Lower lobe of right lung (tissue), 2 donors: Measurements from ENCODE around the gene NRXN3. TPM values are rescaled to one million over a fixed set of nuclear protein-coding genes. Genes with fewer than 3 reads are reported as not detected.

Experiments used
- ATAC-seq, 2 donors: fragments of 200-7000 bp; cut with Tn5 transposase; one replicate each; pipeline ENCODE4 v1.9.1; 2020 to 2022; ENCODE audit warnings: mild to moderate bottlenecking in 2 of 2, moderate library complexity in 2 of 2
- DNase-seq: peaks from one replicate; pipeline ENCODE4 v3.0.0-alpha.2; 2020
- H3K27ac ChIP-seq: fragments of 200-600 bp; one replicate; pipeline ENCODE4 v1.8.0; 2022
- H3K27me3 ChIP-seq: fragments of 200-600 bp; one replicate; pipeline ENCODE4 v1.8.0; 2022; ENCODE audit warnings: low read depth
- H3K36me3 ChIP-seq: fragments of 200-600 bp; one replicate; pipeline ENCODE4 v1.8.0; 2022; ENCODE audit warnings: mild to moderate bottlenecking
- H3K4me1 ChIP-seq: fragments of 200-600 bp; one replicate; pipeline ENCODE4 v1.8.0; 2022
- H3K4me3 ChIP-seq: fragments of 200-600 bp; one replicate; pipeline ENCODE4 v1.8.0; 2022; ENCODE audit warnings: mild to moderate bottlenecking
- H3K9me3 ChIP-seq: fragments of 200-600 bp; one replicate; pipeline ENCODE4 v1.8.0; 2022
- CTCF ChIP-seq: fragments of 200-600 bp; IDR thresholded peaks from one replicate; pipeline ENCODE4 v1.8.0; 2022; ENCODE audit warnings: antibody characterized with exemption, mild to moderate bottlenecking
- intact Hi-C: fragments of 100-400 bp; cut with DNase I; formaldehyde crosslinking; loops from one replicate; pipeline ENCODE4 v1.11.0; 2022
- total RNA-seq: library from RNA; stranded (reverse); fragmentation: NEBNext Ultra II Directional; extraction: Animal tissue kit (Norgen Biotek cat#: 25700); gene quantifications from one replicate; pipeline ENCODE4 v1.2.1, GENCODE V29; 2021
- donor health status: DM: no; HTN: yes; CAD: no; lungs with severe emphysema.

The NRXN3 gene
- total RNA-seq, 1 donor from 2014 or later: 9.0 TPM

DNA sequence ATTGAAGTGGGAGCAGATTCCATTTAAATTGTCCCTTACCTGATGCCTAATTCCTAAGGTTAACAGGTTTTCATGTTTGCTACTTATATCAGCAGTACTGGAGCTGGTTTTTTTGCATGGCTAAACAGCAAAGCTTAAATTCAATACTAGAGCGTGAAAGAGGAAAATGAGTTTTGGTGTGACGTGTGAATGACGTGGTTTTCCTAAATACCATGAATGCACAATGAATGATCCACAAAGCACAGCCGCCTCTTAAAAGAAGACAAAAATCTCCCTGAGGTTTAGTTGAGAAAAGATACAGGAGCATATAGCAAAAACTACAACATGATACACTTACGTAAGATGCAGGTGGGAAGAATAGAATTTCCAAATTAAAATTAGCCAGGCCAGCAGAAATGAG lies 1310.0 kb downstream of the NRXN3 start:
- H3K4me1 ChIP-seq: no peaks in the 10 kb centered on the region
- DNase-seq (no peak), ATAC-seq (no peak)
- no peaks in the 10 kb centered on the region for H3K36me3 ChIP-seq
- no peaks in the 10 kb centered on the region for H3K27me3 ChIP-seq
- H3K4me3 ChIP-seq: no peak overlapping the region
- intact Hi-C loops: no loop called here
- no peak overlapping the region for H3K27ac ChIP-seq
- TF ChIP-seq CTCF: no peak
- H3K9me3 ChIP-seq: no peaks in the 10 kb centered on the region

DNA sequence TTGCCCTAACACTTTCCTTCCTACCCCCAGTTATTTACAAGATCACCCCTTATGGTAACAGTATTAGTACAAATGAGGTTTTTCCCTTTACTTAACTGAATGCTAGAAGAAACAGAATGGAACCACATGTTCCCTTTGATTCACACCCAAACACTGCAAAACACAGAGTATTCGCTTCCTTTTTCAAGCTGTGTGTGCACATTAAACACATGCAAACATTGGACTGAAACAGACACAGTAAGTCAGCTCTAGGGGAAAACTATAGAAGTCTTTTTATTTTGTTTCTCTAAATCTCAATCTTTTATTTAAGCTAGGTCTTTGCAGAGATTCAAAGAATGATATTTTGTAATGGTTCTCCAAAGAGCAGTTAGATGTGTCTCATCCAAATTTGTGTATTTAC lies 1312.7 kb downstream of the NRXN3 start:
- H3K9me3 ChIP-seq: no peaks in the 10 kb centered on the region
- H3K36me3 ChIP-seq: no peaks in the 10 kb centered on the region
- H3K4me1 ChIP-seq: no peaks in the 10 kb centered on the region
- no peak for TF ChIP-seq CTCF
- no peaks in the 10 kb centered on the region for H3K27me3 ChIP-seq
- DNase-seq (no peak), ATAC-seq (no peak)
- no peak overlapping the region for H3K27ac ChIP-seq
- no peak overlapping the region for H3K4me3 ChIP-seq
- intact Hi-C loops: no loop called here

DNA sequence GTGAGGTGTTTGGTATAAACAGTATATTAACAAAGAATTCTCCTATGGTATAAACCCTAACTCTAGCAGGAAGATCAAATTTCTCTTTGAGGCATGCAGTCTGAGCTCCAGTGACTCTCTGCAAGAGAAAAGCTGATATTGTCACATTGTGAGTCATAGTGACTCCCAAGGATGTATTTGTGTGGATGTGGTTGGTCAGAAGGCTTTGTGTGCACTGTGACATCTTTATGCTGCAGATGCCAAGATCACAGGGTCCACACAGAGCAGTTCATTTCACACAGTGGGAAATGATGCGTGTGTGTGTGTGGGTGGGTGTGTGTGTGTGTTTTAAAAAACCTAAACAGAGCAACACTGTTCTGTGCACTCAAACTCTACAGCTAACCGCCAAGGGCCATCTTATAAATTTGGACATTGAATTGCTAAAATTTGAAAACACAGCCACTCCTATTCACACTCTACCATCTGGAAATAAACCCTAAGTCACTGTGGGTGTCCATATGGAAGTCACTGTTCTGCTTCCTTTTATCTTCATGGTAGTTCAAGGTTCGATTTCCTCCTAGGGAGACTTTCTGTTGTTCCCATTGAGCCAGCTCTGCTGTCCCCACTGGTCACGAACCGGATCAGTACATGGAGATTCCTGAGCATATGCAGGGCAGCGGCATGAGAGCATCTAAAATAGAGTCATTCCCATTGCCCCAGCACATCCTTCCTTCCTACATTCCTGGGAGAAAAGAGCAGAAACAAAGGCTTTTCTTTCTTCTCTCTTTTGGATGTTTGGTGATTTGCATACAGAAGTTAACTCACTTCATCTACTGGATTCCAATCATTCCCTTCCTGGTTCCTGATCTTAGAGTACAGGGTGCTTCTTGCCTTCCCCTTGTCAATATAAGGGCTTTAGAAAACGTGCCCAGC lies 1313.6 kb downstream of the NRXN3 start:
- ATAC-seq (no peak), DNase-seq (no peak)
- Histone ChIP-seq H3K27me3 (no peaks in the 10 kb centered on the region), H3K36me3 (no peaks in the 10 kb centered on the region), H3K9me3 (no peaks in the 10 kb centered on the region), H3K4me3 (no peak overlapping the region), H3K4me1 (no peaks in the 10 kb centered on the region), H3K27ac (no peak overlapping the region)
- intact Hi-C loops: no loop called here
- no peak for TF ChIP-seq CTCF

- H3K27ac ChIP-seq: no peak overlapping the region
- TF ChIP-seq CTCF: no peak
- intact Hi-C loops: no loop called here
- DNase-seq (no peak), ATAC-seq (no peak)
- no peaks in the 10 kb centered on the region for H3K4me1 ChIP-seq
- H3K4me3 ChIP-seq: no peak overlapping the region
- H3K36me3 ChIP-seq: no peaks in the 10 kb centered on the region
- no peaks in the 10 kb centered on the region for H3K9me3 ChIP-seq
- no peaks in the 10 kb centered on the region for H3K27me3 ChIP-seq
Observed at GRCh38 chr14:79487632-79488031, 1317.5 kb downstream of the NRXN3 start.

- no peak for TF ChIP-seq CTCF
- H3K36me3 ChIP-seq: no peaks in the 10 kb centered on the region
- intact Hi-C loops: no loop called here
- no peaks in the 10 kb centered on the region for H3K9me3 ChIP-seq
- H3K4me1 ChIP-seq: no peaks in the 10 kb centered on the region
- no peak overlapping the region for H3K4me3 ChIP-seq
- no peak overlapping the region for H3K27ac ChIP-seq
- no peaks in the 10 kb centered on the region for H3K27me3 ChIP-seq
- DNase-seq (no peak), ATAC-seq (no peak)
Observed at GRCh38 chr14:79491161-79491560, 1321.0 kb downstream of the NRXN3 start.
